HepG2 (cell line): ENCODE results near the gene CPZ. TPM values are rescaled to one million over a fixed set of nuclear protein-coding genes. Genes with fewer than 3 reads are reported as not detected.

Experiments
- ATAC-seq: fragments of 200-7000 bp; cut with Tn5 transposase; 3 replicates; pipeline ENCODE4 v1.9.1; 2020; ENCODE audit warnings: mild to moderate bottlenecking, moderate library complexity
- BruUV-seq: library from RNA; stranded (reverse); fragments of 400-500 nt; replicated peaks from 2 replicates; lab custom pipeline; 2021; lab: Mats Ljungman, UMichigan
- CTCF ChIA-PET: fragments of 300-600 bp; formaldehyde crosslinking; extraction: SDS; loops from one replicate; lab custom pipeline; 2021; ENCODE audit warnings: low total read pairs, inconsistent platforms, low intra/inter-chr PET ratio; lab: Yijun Ruan, JAX
- POLR2A ChIA-PET: fragments of 350-600 bp; sonication (Branson Sonifier 250); formaldehyde crosslinking; loops from one replicate; lab custom pipeline; 2020; ENCODE audit warnings: antibody characterized with exemption, inconsistent platforms; lab: Yijun Ruan, JAX
- DNase-seq: peaks from one replicate; pipeline ENCODE4 v3.0.0-alpha.2; 2015; ENCODE audit warnings: low spot score
- FAIRE-seq: peaks from 3 replicates; lab custom pipeline; 2011; peaks lifted over from hg19 to GRCh38; lab: Jason Lieb, UNC
- H2AFZ ChIP-seq: one replicate; pipeline ENCODE4 v1.6.1; 2011; ENCODE audit warnings: low read length, inconsistent platforms
- H3K27ac ChIP-seq: fragments of 300-600 bp; 3 replicates; pipeline ENCODE4 v1.8.0; 2011; ENCODE audit warnings: mixed run types, mild to moderate bottlenecking, mixed read lengths, low read length, inconsistent platforms; ENCODE audit not compliant: insufficient read depth; ENCODE audit errors: extremely low read length
- H3K27me3 ChIP-seq, 2 experiments: fragments of 200-600 bp in 1 of 2; 2 replicates in 1 of 2; 3 replicates in 1 of 2; pipeline versions ENCODE4 v1.6.0 to v1.8.0; 2011; ENCODE audit warnings: low read length in 2 of 2, mild to moderate bottlenecking in 2 of 2, moderate library complexity in 2 of 2, inconsistent platforms in 1 of 2; ENCODE audit not compliant: insufficient read depth in 2 of 2, control insufficient read depth in 1 of 2
- H3K36me3 ChIP-seq, 2 experiments: fragments of 200-600 bp in 1 of 2; replicated peaks in 1 of 2; 2 replicates in 1 of 2; 3 replicates in 1 of 2; pipeline versions ENCODE4 v1.5.1 to v1.8.0; 2011; ENCODE audit warnings: low read length in 2 of 2, inconsistent platforms in 1 of 2; ENCODE audit not compliant: insufficient read depth in 2 of 2, control insufficient read depth in 1 of 2
- H3K4me1 ChIP-seq: 2 replicates; pipeline ENCODE4 v1.5.1; 2012; ENCODE audit warnings: low read length, inconsistent platforms; ENCODE audit not compliant: insufficient read depth
- H3K4me2 ChIP-seq: 2 replicates; pipeline ENCODE4 v1.6.0; 2011; ENCODE audit warnings: low read depth, low read length, inconsistent platforms
- H3K4me3 ChIP-seq, 3 experiments: fragments of 200-600 bp in 1 of 3; sonication (generic), shearing (Covaris generic) in 1 of 3; replicated peaks in 1 of 3; 2 replicates each; pipeline ENCODE4 v1.5.1; 2011 to 2016; ENCODE audit warnings: low read length in 3 of 3, inconsistent platforms in 2 of 3, low read depth in 2 of 3, mild to moderate bottlenecking in 2 of 3, control low read depth in 1 of 3, mixed read lengths in 1 of 3; ENCODE audit not compliant: insufficient read depth in 1 of 3
- H3K79me2 ChIP-seq: one replicate; pipeline ENCODE4 v1.6.1; 2011; ENCODE audit warnings: low read length, inconsistent platforms; ENCODE audit not compliant: insufficient read depth
- H3K9ac ChIP-seq: 2 replicates; pipeline ENCODE4 v1.6.0; 2011; ENCODE audit warnings: mild to moderate bottlenecking, low read depth, low read length, inconsistent platforms; ENCODE audit not compliant: insufficient read depth
- H3K9me3 ChIP-seq: 2 replicates; pipeline ENCODE4 v1.5.1; 2012; ENCODE audit warnings: mild to moderate bottlenecking, low read length
- H4K20me1 ChIP-seq: 2 replicates; pipeline ENCODE4 v1.6.0; 2011; ENCODE audit warnings: inconsistent platforms, mild to moderate bottlenecking, low read length, moderate library complexity; ENCODE audit not compliant: insufficient read depth
- CHD2 ChIP-seq: IDR thresholded peaks from 2 replicates; pipeline ENCODE4 v1.6.1; 2011; ENCODE audit warnings: low read depth, low read length, improper control_type of control experiment
- DPF2 ChIP-seq: sonication (generic); formaldehyde crosslinking; IDR thresholded peaks from 2 replicates; pipeline ENCODE4 v1.4.0; 2020; ENCODE audit warnings: mild to moderate bottlenecking, low read depth, missing genetic modification reagents, borderline replicate concordance
- PAF1 ChIP-seq: IDR thresholded peaks from 2 replicates; pipeline ENCODE4 v1.6.1; 2016; ENCODE audit warnings: missing genetic modification reagents, missing compliant biosample characterization
- PAWR ChIP-seq: sonication (generic); formaldehyde crosslinking; IDR thresholded peaks from 2 replicates; pipeline ENCODE4 v1.4.0; 2020; ENCODE audit warnings: missing genetic modification reagents, mild to moderate bottlenecking, borderline replicate concordance
- USF2 ChIP-seq, 2 experiments: sonication (generic) in 1 of 2; formaldehyde crosslinking in 1 of 2; IDR thresholded peaks; 2 replicates each; pipeline versions ENCODE4 v1.5.1 to v1.6.1; 2011 to 2020; ENCODE audit warnings: borderline replicate concordance in 1 of 2, low read depth in 1 of 2, low read length in 1 of 2, mild to moderate bottlenecking in 1 of 2, missing genetic modification reagents in 1 of 2, moderate library complexity in 1 of 2
- ZFP37 ChIP-seq: sonication (generic); formaldehyde crosslinking; IDR thresholded peaks from 2 replicates; pipeline ENCODE4 v1.4.0; 2020; ENCODE audit warnings: missing genetic modification reagents, borderline replicate concordance
- ZNF160 ChIP-seq: sonication (generic); formaldehyde crosslinking; IDR thresholded peaks from 2 replicates; pipeline ENCODE4 v1.8.0; 2022; ENCODE audit warnings: mild to moderate bottlenecking, inconsistent platforms, missing genetic modification reagents
- ZNF432 ChIP-seq: sonication (generic); formaldehyde crosslinking; IDR thresholded peaks from 2 replicates; pipeline ENCODE4 v1.5.0; 2020; ENCODE audit warnings: missing genetic modification reagents, mild to moderate bottlenecking, borderline replicate concordance
- ZNF460 ChIP-seq: sonication (generic); formaldehyde crosslinking; IDR thresholded peaks from 2 replicates; pipeline ENCODE4 v1.5.1; 2020; ENCODE audit warnings: missing genetic modification reagents, mild to moderate bottlenecking, borderline replicate concordance
- ZNF552 ChIP-seq: sonication (generic); formaldehyde crosslinking; IDR thresholded peaks from 2 replicates; pipeline ENCODE4 v1.9.0; 2022; ENCODE audit warnings: missing genetic modification reagents, mild to moderate bottlenecking, borderline replicate concordance
- ZNF678 ChIP-seq: sonication (generic); formaldehyde crosslinking; IDR thresholded peaks from 2 replicates; pipeline ENCODE4 v1.4.0; 2020; ENCODE audit warnings: mild to moderate bottlenecking, missing genetic modification reagents
- ZNF841 ChIP-seq: sonication (generic); formaldehyde crosslinking; IDR thresholded peaks from 2 replicates; pipeline ENCODE4 v1.8.1; 2023; ENCODE audit warnings: missing genetic modification reagents, borderline replicate concordance
- WGBS: methylation state at CpG from one replicate; pipeline ENCODE4 v1.1.6; 2017; ENCODE audit warnings: low lambda C conversion rate; 5-methylcytosine and 5-hydroxymethylcytosine counted together
- in situ Hi-C: cut with HindIII; loops from 2 replicates; pipeline ENCODE4 v1.10.0; 2017; ENCODE audit warnings: low pct_unique_long_range_greater_than_20kb; ENCODE audit not compliant: extremely low pct_ligation_motif_present
- intact Hi-C: fragments of 100-400 bp; cut with micrococcal nuclease; formaldehyde crosslinking; loops from one replicate; pipeline ENCODE4 v1.10.0; 2022; ENCODE audit not compliant: unreplicated experiment
- polyA plus RNA-seq, 8 experiments: library from polyadenylated mRNA; depleted of rRNA in 3 of 8; stranded (reverse) in 7 of 8; unstranded in 1 of 8; fragments of >200 nt; fragmentation: Illumina TruSeq in 4 of 8; extraction: Trizol in 4 of 8; gene quantifications; 2 replicates each; pipeline versions ENCODE4 v1.2.1 to v1.2.3, GENCODE V29; 2011 to 2016; ENCODE audit warnings: low read depth in 4 of 8, missing spikeins in 1 of 8, mixed read lengths in 1 of 8; ENCODE audit not compliant: insufficient read depth in 1 of 8
- total RNA-seq, 5 experiments: library from RNA; depleted of rRNA; stranded (reverse); fragments of >200 nt; fragmentation: Illumina TruSeq; extraction: Trizol; gene quantifications; 2 replicates each; pipeline ENCODE4 v1.2.3, GENCODE V29; 2016; ENCODE audit warnings: low read depth in 1 of 5
- TF ChIP-seq, protein P1 (sequence below): sonication (generic); formaldehyde crosslinking; IDR thresholded peaks from 2 replicates; pipeline ENCODE4 v1.8.0; 2022; ENCODE audit warnings: missing genetic modification reagents, mild to moderate bottlenecking, moderate library complexity, borderline replicate concordance

Gene CPZ
- total and polyA plus RNA-seq, 2 of the 13 experiments (the other 11 are each of a cell fraction or from before 2014, with no cell fraction given) = 0.58 to 0.61 TPM

DNA sequence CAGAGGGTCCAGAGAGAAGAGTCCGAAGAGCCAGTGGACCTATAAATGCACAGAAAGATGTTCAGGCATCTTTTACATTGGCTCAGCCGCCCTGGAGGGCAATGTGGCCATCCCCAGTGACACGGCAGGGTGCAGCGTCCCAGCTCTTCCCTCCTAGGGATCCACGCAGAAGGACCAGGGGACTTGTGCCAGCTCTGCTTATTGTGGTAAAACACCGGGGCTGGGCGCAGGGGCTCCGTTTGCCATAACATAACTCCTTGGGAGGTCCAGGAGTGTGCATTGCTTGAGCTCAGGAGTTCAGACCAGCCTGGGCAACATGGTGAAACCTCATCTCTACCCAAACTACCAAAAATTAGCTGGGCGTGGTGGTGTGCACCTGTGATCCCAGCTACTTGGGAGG lies 70.2 kb downstream of the CPZ start:
- DNase-seq (no peak), ATAC-seq (no peak), FAIRE-seq (no peak)
- Histone ChIP-seq H3K36me3 (no peaks in the 10 kb centered on the region), H2AFZ (no peak overlapping the region), H3K79me2 (no peaks in the 10 kb centered on the region), H3K9me3 (no peaks in the 10 kb centered on the region), H3K4me1 (no peaks in the 10 kb centered on the region), H3K4me2 (no peak overlapping the region), H3K27me3 (peaks cover 0 to 20% of the 10 kb centered on the region in 2 experiments; a peak in 3 of 5 replicates), H3K9ac (no peak overlapping the region), H3K27ac (no peak overlapping the region), H3K4me3 (no peak overlapping the region), H4K20me1 (no peaks in the 10 kb centered on the region)
- intact Hi-C loops = no loop called here
- TF ChIP-seq USF2 (IDR thresholded peaks at IDR 0.05; ENCODE audit: low read depth, low read length) = no peak
- TF ChIP-seq USF2 (CRISPR knock-in tag; IDR thresholded peaks at IDR 0.05; ENCODE audit: borderline replicate concordance) = no peak
- BruUV-seq = no TSS peak
- in situ Hi-C loops = no loop called here
- WGBS = 28% methylated on average over 6 of the region's 9 CpGs
- ChIA-PET POLR2A (no interaction called here), CTCF (no interaction called here)

GRCh38 chr4:8664031-8664805 lies 71.7 kb downstream of the CPZ start:
- no peaks in the 10 kb centered on the region for H4K20me1 ChIP-seq
- no peaks in the 10 kb centered on the region for H3K79me2 ChIP-seq
- WGBS = 9% methylated on average over 17 of the region's 18 CpGs
- no peak overlapping the region for H3K4me2 ChIP-seq
- FAIRE-seq (no peak), DNase-seq (no peak), ATAC-seq (no peak)
- H3K9me3 ChIP-seq = no peaks in the 10 kb centered on the region
- H2AFZ ChIP-seq = no peak overlapping the region
- no peaks in the 10 kb centered on the region for H3K4me1 ChIP-seq
- BruUV-seq = no TSS peak
- intact Hi-C loops (no loop called here), in situ Hi-C loops (no loop called here)
- POLR2A ChIA-PET = no interaction called here
- H3K27ac ChIP-seq = no peak overlapping the region
- H3K27me3 ChIP-seq = peaks cover 0 to 20% of the 10 kb centered on the region in 2 experiments; a peak in 3 of 5 replicates
- CTCF ChIA-PET = no interaction called here
- H3K4me3 ChIP-seq = no peak overlapping the region
- H3K36me3 ChIP-seq = no peaks in the 10 kb centered on the region
- no peak overlapping the region for H3K9ac ChIP-seq
- TF ChIP-seq ZNF460 (CRISPR knock-in tag) = no peak
- TF ChIP-seq PAF1 (CRISPR knock-in tag) = no peak
- TF ChIP-seq DPF2 (CRISPR knock-in tag) = no peak
- no peak for TF ChIP-seq ZFP37
- TF ChIP-seq CHD2 = no peak
- TF ChIP-seq ZNF160 = no peak
- no peak for TF ChIP-seq ZNF678 (CRISPR knock-in tag)
- no peak for TF ChIP-seq ZNF552 (CRISPR knock-in tag)
- TF ChIP-seq, protein P1, sequence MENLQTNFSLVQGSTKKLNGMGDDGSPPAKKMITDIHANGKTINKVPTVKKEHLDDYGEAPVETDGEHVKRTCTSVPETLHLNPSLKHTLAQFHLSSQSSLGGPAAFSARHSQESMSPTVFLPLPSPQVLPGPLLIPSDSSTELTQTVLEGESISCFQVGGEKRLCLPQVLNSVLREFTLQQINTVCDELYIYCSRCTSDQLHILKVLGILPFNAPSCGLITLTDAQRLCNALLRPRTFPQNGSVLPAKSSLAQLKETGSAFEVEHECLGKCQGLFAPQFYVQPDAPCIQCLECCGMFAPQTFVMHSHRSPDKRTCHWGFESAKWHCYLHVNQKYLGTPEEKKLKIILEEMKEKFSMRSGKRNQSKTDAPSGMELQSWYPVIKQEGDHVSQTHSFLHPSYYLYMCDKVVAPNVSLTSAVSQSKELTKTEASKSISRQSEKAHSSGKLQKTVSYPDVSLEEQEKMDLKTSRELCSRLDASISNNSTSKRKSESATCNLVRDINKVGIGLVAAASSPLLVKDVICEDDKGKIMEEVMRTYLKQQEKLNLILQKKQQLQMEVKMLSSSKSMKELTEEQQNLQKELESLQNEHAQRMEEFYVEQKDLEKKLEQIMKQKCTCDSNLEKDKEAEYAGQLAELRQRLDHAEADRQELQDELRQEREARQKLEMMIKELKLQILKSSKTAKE (CRISPR knock-in tag) = no peak
- TF ChIP-seq ZNF432 (CRISPR knock-in tag) = no peak
- no peak for TF ChIP-seq ZNF841 (CRISPR knock-in tag)
- TF ChIP-seq PAWR (CRISPR knock-in tag) = no peak
